ENCODE results near the gene KLHL36.
"Not testable (repeated sequence)": the region's sequence is repeated elsewhere in the genome, so short reads cannot be mapped to it uniquely, and the experiment has no call there.

DNA sequence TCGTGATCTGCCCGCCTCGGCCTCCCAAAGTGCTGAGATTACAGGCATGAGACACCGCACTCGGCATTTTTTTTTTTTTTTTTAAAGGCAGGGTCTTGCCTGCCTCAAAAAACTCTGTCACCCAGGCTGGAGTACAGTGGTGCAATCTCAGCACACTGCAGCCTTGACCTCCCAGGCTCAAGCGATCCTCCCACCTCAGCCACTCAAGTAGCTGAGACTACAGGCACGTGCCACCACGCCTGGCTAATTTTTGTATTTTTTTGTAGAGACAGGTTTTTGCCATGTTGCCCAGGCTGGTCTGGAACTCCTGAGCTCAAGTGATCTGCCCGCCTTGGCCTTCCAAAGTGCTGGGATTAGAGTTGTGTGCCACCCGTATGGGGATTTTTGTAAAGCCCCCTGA is 27.4 kb upstream of the KLHL36 start:
- TF ChIP-seq YY1 (IDR thresholded peaks at IDR 0.05; ENCODE audit: insufficient read depth, insufficient read length); SUZ12 (IDR thresholded peaks at IDR 0.05; ENCODE audit: extremely low read depth, insufficient read depth, insufficient read length): not testable (repeated sequence)
